RWPE1 (cell line): ENCODE data around the gene LSM14A.
"Not testable (repeated sequence)": the region's sequence is repeated elsewhere in the genome, so short reads cannot be mapped to it uniquely, and the experiment has no call there.

Source experiments
- CTCF ChIA-PET: fragments of 350-600 bp; sonication (Branson Sonifier 250); formaldehyde crosslinking; extraction: SDS; loops from one replicate; lab custom pipeline; 2021; lab: Yijun Ruan, JAX
- POLR2A ChIA-PET: fragments of 400-600 bp; formaldehyde crosslinking; extraction: SDS; loops from one replicate; lab custom pipeline; 2020; ENCODE audit warnings: antibody characterized with exemption; ENCODE audit not compliant: low non-redundant PET; lab: Yijun Ruan, JAX
- DNase-seq: peaks from one replicate; pipeline ENCODE4 v3.0.0; 2012; ENCODE audit warnings: low spot score
- H3K27ac ChIP-seq: fragments of 450-650 bp; 2 replicates; pipeline ENCODE4 v1.5.1; 2017
- CTCF ChIP-seq: fragments of 450-650 bp; conservative IDR thresholded peaks from 2 replicates; pipeline ENCODE4 v1.5.1; 2017; ENCODE audit warnings: low read depth, mild to moderate bottlenecking

Gene LSM14A

GRCh38 chr19:34241513-34242337, 69.4 kb downstream of the LSM14A start:
- TF ChIP-seq CTCF = no peak
- no peak for DNase-seq
- ChIA-PET CTCF (interaction anchor here (0.6 kb wide), 1 partner anchor 12 kb away, joined by 5 read pairs; no protein-coding TSS in a partner anchor), POLR2A (no interaction called here)
- no peak overlapping the region for H3K27ac ChIP-seq

- DNase-seq, CTCF ChIA-PET, POLR2A ChIA-PET, H3K27ac ChIP-seq: not testable (repeated sequence)
Observed at GRCh38 chr19:34243138-34243875, 71.0 kb downstream of the LSM14A start.

GRCh38 chr19:34243876-34244578, 71.7 kb downstream of the LSM14A start:
- TF ChIP-seq CTCF = no peak
- no peak overlapping the region for H3K27ac ChIP-seq
- CTCF ChIA-PET = no interaction called here
- POLR2A ChIA-PET = no interaction called here
- DNase-seq = no peak

GRCh38 chr19:34244611-34245299, 72.5 kb downstream of the LSM14A start:
- DNase-seq = no peak
- TF ChIP-seq CTCF = no peak
- H3K27ac ChIP-seq = no peak overlapping the region
- CTCF ChIA-PET = interaction anchor here (0.7 kb wide), 1 partner anchor 247 kb away, joined by 3 read pairs; no protein-coding TSS in a partner anchor
- POLR2A ChIA-PET = no interaction called here

GRCh38 chr19:34246340-34246739, 74.0 kb downstream of the LSM14A start:
- CTCF ChIA-PET = no interaction called here
- POLR2A ChIA-PET = interaction anchor here (1.2 kb wide), 1 partner anchor 113 kb away, joined by 15 read pairs; no protein-coding TSS in a partner anchor
- no peak for DNase-seq
- no peak for TF ChIP-seq CTCF
- H3K27ac ChIP-seq = no peak overlapping the region

GRCh38 chr19:34248941-34249340, 76.6 kb downstream of the LSM14A start:
- no peak for DNase-seq
- TF ChIP-seq CTCF = no peak
- POLR2A ChIA-PET = no interaction called here
- H3K27ac ChIP-seq = no peak overlapping the region
- CTCF ChIA-PET = no interaction called here

- CTCF ChIA-PET = interaction anchor here (0.7 kb wide), 1 partner anchor 93 kb away, joined by 3 read pairs; no protein-coding TSS in a partner anchor
- POLR2A ChIA-PET = interaction anchor here (0.7 kb wide), 1 partner anchor 59 kb away, joined by 4 read pairs; no protein-coding TSS in a partner anchor
- H3K27ac ChIP-seq, DNase-seq: not testable (repeated sequence)
Observed at GRCh38 chr19:34253167-34253566, 80.9 kb downstream of the LSM14A start.

GRCh38 chr19:34253681-34254045, 81.4 kb downstream of the LSM14A start:
- peak overlapping the region; percentile 81 for H3K27ac ChIP-seq
- DNase-seq = not testable (repeated sequence)
- ChIA-PET CTCF (interaction anchor here (0.6 kb wide), 1 partner anchor 104 kb away, joined by 3 read pairs; no protein-coding TSS in a partner anchor), POLR2A (interaction anchor here (0.7 kb wide), 1 partner anchor 59 kb away, joined by 4 read pairs; no protein-coding TSS in a partner anchor)
